GM21576 (cell line): Measurements from ENCODE around the gene TECPR2.
"Not testable (repeated sequence)": the region's sequence is repeated elsewhere in the genome, so short reads cannot be mapped to it uniquely, and the experiment has no call there.

Experiments
- ATAC-seq: cut with Tn5 transposase; IDR thresholded peaks from one replicate; pipeline ENCODE4 v1.9.1; 2021; ENCODE audit warnings: mild to moderate bottlenecking, moderate library complexity; ENCODE audit not compliant: unreplicated experiment

The TECPR2 gene, protein sequence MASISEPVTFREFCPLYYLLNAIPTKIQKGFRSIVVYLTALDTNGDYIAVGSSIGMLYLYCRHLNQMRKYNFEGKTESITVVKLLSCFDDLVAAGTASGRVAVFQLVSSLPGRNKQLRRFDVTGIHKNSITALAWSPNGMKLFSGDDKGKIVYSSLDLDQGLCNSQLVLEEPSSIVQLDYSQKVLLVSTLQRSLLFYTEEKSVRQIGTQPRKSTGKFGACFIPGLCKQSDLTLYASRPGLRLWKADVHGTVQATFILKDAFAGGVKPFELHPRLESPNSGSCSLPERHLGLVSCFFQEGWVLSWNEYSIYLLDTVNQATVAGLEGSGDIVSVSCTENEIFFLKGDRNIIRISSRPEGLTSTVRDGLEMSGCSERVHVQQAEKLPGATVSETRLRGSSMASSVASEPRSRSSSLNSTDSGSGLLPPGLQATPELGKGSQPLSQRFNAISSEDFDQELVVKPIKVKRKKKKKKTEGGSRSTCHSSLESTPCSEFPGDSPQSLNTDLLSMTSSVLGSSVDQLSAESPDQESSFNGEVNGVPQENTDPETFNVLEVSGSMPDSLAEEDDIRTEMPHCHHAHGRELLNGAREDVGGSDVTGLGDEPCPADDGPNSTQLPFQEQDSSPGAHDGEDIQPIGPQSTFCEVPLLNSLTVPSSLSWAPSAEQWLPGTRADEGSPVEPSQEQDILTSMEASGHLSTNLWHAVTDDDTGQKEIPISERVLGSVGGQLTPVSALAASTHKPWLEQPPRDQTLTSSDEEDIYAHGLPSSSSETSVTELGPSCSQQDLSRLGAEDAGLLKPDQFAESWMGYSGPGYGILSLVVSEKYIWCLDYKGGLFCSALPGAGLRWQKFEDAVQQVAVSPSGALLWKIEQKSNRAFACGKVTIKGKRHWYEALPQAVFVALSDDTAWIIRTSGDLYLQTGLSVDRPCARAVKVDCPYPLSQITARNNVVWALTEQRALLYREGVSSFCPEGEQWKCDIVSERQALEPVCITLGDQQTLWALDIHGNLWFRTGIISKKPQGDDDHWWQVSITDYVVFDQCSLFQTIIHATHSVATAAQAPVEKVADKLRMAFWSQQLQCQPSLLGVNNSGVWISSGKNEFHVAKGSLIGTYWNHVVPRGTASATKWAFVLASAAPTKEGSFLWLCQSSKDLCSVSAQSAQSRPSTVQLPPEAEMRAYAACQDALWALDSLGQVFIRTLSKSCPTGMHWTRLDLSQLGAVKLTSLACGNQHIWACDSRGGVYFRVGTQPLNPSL (N-terminal part only)

DNA sequence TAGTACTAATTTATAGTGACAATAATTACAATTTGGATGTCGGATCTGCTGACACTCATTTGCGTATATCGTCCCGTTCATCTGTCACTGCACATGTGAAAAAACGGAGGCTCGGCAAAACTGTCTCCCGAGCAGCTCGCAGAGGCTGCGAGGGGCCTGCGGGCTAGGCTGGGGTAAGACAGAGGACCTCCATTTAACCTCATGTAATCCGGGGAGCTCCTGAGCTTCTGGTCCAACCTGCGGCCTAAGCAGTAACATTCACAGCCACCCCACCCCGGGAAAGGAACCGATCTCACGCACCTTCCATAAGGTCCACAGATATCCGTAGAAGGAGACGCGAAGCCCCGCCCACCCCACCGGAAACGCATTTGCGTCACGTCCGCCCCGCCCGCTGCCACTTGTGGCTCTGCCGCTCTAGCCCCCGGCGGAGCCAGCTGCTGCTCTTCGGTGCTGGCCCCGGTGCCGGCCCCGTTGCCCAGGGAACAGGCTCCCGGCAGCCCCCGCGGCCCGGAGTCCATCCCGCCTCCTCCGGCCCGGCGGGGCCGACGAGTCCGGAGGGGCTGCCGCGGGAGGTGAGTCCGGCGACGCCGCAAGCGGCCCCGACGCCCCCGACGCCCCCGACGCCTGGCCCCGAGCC, at the start of gene TECPR2, which contains the start of gene CINP:
TECPR2 (plus strand) TSS at position 397 of the 637 bp plus-strand sequence. CDS start 13,781 bp downstream, outside the sequence.
CINP (minus strand) TSS at position 346 of the 637 bp plus-strand sequence; CDS start at position 307, 39 bp downstream.
- ATAC-seq, result peak; percentile 86

DNA sequence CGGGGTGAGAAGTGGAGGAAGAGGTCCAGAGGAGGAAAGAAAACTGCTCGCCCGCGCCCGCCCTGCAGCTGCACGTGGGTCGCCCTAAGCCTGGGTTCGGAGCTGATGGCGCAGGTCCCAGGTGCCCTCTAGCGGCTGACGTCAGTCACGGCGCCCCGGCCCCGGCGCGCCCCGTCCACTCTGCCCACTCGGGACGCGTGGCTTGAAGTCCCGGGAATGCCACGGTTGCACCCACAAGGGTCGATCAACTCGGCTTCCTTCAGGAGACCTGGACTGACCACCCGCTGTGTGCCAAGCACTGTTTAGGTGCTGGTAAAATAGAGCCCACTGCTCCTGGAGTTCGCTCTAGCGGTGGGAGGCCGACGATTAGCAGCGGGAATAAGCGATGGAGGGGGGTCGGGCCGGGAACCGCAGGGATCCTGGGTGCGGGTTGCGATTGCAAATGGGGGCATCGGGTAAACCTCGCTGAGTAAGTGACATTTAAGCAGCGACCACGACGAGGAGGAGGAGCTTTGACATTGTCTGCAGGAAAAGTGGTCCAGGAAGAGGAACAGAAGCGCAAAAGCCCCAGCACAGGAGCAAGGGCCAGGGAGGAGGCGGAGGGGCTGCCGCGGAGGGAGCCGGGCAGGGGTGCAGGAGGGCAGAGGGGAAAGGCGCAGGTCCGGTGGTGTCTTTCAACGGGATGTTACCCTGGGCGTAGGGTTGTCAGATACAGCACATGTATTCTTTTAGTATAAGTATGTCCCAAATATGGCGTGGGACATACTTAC, 48.3 kb upstream of the TECPR2 start:
- peak; percentile 41 for ATAC-seq

DNA sequence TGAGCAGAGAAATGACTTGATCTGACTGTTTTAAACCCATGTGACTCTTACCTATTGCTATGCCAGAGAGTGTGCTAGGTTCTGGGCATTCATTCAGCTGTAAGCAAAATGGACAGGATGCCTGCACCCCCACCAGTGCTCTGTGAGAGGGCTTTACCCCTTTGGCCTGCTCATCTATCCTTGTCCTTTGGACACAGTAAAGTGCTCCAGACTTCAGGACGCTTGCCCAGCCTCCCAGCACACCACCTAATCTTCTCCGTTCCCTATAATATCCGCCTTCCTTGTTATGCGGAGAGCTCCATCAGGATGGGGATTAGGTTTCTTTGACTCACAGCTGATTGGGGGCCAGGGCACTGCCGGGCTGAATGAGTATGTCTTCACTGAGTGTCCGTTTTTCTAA, 47.6 kb upstream of the TECPR2 start:
- ATAC-seq, result no peak

DNA sequence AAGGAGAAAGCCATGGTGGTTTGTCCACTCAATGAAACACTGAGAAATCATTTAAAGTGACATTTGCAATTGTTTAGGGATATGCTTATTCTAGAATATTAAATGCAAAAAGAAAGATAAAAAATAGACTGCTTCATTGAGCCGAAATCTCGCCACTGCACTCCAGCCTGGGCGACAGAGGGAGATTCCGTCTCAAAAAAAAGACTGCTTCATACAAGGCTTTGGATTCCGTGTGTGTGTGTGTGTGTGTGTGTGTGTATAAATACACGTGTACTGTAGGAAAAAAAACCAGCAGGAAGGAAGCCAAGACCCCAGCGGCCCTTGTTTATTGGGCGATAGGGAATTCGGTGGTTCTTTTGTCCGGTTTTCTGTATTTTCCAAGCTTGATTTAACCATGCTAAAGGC, 46.4 kb upstream of the TECPR2 start:
- ATAC-seq, result no peak

DNA sequence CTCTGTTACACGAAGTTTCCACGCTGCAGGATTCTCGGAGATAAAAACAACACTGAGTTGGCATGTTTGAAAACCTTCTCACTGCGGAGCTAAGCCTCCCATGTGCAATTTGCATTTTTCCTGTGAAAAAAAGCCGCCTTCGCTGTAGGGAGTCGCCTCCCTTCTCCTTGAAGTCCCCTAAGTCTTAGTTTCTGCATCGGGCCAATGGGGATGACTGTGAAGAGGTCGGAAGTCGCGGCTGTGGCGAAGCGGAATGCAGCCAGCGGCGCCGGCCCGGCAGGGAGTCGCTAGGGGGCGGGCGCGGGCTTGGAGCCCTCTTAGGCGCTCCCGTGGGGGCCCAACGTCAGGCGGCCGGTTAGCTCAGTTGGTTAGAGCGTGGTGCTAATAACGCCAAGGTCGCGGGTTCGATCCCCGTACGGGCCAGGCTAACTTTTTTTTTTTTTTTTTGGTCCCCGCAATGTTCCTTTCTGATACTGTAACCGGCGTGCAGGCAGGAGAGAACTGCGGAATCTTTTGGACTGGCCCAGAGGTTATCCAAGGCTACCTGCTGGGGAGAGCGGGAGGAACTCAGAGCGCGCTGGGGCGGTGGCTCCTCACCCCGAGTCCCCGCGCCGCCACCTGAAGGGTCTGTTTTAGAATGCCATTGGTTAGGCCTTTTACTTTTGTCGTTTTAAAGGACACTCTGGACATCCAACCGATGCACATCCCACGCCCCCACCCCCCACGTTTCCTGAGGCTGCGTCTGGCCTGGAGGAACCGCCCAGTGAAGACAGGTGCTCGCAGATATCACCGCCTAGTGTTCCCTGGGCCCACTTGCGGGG, 45.8 kb upstream of the TECPR2 start:
- peak; percentile 51 for ATAC-seq

DNA sequence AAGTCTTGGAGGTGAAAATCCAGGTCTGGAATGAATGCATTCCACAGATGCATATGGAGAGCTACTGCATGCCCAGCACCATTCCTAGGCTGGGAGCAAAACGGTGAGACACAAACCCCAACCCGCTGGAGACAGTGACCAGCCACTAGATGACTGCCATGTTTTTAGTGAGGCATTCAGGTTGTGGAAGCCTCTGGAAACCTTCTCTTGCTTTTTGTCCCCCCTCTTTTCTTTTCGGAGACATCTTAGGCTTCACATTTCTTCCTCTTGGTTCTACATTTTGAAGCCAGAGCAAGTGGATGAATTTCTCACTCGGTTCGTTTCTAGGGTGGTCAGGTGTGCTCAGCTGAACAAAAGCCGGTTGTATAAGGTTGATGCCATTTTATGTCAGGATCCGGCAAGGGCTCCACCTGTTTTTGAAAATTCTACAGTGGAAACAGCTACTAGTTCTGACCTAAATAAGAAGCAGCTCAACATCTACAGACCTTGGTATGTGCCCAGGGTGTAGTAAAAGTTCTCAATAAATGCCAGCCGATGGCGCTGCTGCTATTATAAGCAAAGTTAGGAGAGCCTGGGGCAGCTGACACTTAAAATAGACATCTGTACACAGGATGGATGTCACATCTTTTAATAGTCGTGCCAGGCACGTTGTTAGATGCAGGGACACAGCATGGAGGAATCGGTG, 45.0 kb upstream of the TECPR2 start:
- no peak for ATAC-seq

DNA sequence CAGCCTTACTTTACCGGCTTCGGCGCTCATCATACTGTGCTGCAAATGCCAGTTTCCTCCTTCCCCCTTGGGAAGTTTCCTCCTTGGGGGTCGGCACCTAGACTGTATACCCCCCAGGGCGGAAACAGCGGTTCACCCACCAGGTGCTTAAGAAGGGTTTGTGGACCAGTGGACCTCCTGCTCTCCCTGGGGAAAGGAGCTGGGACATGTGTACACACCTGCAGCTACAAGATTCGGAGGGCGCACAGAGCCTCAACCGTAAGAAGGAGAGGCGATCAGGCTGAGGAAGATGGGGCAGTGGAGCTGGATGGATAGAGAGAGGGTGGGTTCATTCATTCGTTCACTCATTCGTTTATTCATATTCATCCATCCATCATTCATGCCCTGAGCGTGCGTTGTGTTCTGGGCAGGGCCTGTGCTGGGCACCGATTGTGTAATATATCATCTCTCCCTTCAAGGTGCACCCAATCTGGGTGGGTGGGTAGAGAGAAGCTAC, 43.9 kb upstream of the TECPR2 start:
- no peak for ATAC-seq

DNA sequence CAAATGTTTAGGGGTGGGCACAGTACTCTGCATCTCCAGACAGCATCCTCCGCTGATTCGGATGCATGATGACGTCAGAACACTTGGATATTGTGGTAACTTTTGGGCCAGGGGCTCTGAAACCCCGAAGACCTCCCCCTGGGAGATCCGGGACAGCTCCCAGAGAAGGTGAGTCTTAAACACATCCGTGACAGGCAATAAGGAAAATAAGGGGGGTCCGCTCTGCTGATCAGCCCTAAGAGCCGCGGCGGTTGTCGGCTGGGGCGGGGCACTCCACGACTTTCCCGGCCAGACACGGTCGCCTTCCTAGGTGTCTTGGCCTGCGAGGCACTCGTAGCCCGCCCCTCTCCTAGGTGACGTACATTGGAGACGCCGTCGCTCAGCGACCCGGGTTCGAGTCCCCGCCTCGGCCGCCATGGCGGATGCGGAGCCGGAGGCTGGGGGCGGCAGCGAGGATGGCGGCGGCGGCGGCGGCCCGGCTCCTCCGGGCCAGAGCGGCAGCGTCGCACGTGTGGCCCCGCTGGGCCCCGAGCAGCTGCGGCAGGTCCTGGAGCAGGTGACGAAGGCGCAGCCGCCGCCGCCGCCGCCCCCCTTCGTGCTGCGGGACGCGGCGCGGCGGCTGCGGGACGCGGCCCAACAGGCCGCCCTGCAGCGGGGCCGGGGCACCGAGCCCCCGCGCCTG, 43.2 kb upstream of the TECPR2 start, which contains the start of gene ZNF839:
ZNF839 (plus strand) TSS at position 396 of the 682 bp plus-strand sequence; CDS start at position 416, 20 bp downstream.
- peak; percentile 47 for ATAC-seq

DNA sequence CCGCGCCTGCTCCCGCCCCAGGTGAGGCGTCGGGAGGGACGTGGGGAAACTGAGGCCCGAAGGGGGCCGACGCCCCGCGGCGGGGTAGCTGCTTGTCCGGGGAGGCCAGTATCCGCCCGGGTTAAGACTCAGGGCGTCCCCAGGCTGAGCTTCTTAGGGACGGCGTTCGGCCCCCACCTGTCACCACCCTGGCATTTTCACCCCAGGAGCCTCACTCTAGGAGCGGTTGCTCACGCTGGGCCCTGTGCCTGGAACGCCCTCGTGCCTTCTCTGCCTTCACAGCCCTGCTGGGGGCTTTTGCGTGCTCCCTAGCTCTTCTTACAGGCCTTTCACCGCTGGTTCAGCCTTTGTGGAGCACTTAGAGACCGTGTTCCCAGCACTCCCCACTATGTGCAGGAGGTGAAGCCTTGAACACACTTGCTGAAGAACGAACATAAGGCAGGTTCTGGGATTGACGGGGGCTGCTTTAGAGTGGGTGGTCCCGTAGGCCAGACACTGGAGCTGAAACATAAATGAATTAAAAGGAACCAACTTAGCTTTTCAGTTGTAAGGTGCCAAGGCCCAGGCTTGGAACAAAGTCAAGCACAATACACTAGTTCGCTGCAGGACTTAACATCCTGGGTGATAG, 42.6 kb upstream of the TECPR2 start:
- no peak for ATAC-seq

DNA sequence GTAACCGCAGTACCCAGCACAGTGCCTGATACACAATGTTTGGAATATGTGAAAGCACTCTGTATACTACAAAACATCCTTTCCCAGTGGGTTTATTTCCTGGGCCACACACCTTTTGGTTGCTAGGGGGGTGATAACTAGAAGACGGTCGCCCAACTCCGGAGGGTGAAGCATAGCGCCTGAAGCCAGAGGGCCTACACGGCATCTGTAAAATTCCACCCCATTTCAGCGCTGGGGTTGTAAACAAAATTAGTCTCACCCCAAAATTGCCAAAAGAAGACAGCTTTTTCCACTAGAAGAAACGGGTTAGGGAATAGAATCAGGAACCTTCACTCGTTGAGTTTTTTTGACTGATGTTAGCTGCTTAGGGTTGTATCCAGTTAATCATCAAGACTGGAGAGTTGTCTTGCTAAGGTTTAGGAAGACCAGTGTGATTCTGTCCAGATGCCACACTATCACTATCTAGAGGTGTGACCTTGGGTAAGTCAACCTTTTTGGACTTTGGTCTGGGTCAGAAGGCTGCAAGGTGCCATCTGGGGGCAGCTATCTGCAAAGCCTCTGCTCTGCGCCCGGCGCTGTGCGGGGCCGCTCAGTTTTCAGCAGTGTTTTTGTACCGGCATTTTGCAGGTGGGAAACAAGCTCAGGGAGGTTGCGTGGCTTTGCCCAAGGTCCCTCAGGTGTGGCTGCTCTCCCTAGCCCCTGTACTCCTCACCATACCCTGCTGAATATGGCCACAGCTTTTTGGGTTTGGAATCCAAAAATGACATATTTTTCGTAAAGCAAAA, 41.9 kb upstream of the TECPR2 start:
- ATAC-seq, result no peak

DNA sequence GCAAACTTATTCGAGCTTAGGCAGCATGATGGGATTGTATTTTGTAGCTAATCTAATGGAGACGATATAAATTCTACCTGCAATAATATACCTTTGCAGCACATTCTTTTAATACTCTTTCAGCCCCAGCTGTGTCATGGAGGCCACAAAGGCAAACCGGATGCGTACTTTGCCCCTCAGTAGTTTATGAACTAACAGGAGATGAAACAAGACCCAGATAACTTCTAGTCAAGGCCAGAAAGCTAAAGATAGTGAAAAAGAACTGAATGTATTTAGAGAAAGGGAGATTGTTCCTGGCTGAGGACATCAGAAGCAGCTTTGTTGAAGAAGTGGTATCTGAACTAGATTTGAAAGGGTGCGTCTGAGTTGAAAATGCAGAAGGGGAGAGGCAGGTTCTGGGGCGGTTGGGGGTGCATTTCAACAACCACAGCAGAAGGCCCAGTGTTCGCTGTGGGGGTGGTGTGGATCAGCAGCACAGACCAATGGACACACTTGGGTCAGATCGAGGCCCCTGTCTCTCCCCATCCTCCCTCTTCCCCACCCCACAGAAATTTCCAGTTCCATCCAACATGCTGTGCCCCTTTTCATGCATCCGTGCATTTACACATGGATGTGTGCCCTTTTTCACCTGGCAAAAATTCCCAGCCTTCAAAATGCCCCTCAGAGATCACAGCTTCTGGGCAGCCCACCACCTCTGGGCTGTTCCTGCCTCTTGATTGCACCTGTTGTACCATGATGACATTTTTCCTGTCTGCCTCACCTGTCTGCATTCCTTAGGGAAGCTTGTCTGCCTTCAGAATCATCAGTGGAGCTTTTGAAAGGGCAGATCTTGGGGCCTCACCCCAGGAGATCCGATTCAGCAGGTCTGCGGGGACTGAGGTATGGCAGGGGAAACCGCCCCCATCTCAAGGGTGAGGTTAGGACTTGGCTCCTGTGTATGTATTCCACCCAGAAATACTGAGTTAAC, 41.0 kb upstream of the TECPR2 start:
- ATAC-seq, result no peak

DNA sequence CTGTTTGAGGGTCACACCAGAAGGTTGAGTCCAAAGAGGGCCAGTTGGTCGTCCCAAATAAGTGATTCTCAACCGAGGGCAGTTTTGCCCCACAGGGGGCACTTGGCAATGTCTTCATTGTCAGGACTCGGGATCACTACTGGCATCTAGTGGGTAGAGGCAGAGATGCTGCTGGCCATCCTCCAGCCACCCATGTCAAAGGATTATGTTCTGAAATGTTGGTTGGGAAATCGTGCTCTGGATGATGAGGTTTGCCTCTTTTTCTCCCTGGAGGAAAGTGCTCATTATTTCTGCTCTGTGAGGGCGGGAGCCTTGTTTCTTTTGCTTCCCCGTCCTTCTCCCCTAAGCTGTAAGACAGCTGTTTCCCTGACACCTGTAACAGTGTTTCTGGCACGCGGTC, 39.6 kb upstream of the TECPR2 start:
- no peak for ATAC-seq

DNA sequence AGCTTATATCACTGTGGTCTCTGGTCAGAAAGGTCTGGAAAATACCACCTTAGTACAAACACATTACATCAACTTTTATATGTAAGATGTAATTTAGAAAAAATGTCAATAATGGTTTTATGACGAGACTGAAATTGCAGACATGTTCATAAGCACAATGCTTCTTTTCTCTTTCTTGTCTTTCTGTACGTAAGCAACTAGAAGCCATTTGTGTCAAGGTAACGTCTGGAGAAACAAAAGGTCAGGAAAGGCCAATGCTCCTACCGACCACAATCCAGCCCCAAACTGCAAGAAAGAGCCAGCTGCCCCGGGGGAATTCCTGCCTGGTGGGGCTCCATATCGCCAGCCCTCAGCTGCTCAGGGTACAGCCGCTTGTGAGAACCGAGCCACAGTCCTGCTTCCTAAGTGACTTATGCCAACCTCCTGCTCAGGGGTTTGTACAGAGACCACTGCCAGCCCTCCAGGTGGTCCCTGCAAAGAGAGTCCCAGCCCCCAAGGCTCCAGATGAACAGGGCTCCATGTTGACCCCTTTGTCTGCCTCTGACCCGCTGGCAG, 36.9 kb upstream of the TECPR2 start:
- no peak for ATAC-seq

DNA sequence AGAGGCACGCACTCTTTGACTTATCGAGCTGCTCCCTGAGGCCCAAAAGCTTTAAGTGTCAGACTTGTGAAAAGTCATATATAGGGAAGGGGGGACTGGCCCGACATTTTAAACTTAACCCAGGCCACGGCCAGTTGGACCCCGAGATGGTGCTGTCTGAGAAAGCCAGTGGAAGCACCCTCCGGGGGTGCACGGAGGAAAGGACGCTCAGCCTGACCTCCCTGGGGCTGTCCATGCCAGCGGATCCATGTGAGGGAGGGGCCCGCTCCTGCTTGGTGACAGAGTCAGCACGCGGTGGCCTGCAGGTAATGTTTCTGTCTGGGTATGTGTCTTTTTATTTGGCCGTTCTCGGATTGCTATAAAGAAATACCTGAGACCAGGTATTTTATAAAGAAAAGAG, 36.2 kb upstream of the TECPR2 start:
- no peak for ATAC-seq

DNA sequence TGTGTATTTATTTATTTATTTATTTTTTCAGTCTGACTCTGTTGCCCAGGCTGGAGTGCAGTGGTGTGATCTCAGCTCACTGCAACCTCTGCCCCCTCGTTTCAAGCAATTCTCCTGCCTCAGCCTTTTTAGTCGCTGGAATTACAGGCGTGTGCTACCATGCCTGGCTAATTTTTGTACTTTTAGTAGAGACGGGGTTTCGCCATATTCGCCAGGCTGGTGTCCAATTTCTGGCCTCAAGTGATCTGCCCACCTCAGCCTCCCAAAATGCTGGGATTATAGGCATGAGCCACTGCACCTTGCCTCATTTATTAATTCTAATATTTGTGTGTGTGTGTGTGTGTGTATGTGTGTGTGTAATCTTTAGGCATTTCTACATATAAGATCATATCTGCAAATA, 33.4 kb upstream of the TECPR2 start:
- not testable (repeated sequence) for ATAC-seq
